Measurements from ENCODE around the gene MEF2B.
"Not testable (repeated sequence)": the region's sequence is repeated elsewhere in the genome, so short reads cannot be mapped to it uniquely, and the experiment has no call there.

MEF2B gene

DNA sequence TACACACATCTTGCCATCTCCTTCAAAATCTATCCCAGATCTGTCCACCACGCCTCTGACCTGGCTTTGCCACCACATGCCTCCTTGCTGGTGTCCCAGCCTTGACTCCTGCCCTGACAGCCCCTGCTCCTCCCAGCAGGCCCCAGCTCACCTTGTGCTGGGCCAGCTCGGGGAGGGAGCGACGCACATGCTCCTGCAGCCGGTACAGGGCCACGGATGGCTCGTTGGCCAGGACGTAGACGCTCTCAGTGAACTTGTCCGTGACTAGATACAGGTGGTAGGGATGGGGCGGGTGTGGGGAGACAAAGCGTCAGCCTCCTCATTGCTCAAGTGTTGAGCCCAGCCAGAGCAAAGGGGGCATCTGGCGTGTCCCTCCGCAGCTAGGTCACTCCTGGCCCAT, 16.7 kb upstream of the MEF2B start:
- ChIA-PET CTCF (interaction anchor here (1.2 kb wide), 1 partner anchor 12 kb away, joined by 5 read pairs; no protein-coding TSS in a partner anchor), POLR2A (ENCODE audit: low non-redundant PET) (no interaction called here)
- no peak for TF ChIP-seq CTCF (conservative IDR thresholded peaks at IDR 0.05; ENCODE audit: low read depth)
- DNase-seq (ENCODE audit: low spot score): no peak
- H3K27ac ChIP-seq: peak overlapping the region; percentile 32

DNA sequence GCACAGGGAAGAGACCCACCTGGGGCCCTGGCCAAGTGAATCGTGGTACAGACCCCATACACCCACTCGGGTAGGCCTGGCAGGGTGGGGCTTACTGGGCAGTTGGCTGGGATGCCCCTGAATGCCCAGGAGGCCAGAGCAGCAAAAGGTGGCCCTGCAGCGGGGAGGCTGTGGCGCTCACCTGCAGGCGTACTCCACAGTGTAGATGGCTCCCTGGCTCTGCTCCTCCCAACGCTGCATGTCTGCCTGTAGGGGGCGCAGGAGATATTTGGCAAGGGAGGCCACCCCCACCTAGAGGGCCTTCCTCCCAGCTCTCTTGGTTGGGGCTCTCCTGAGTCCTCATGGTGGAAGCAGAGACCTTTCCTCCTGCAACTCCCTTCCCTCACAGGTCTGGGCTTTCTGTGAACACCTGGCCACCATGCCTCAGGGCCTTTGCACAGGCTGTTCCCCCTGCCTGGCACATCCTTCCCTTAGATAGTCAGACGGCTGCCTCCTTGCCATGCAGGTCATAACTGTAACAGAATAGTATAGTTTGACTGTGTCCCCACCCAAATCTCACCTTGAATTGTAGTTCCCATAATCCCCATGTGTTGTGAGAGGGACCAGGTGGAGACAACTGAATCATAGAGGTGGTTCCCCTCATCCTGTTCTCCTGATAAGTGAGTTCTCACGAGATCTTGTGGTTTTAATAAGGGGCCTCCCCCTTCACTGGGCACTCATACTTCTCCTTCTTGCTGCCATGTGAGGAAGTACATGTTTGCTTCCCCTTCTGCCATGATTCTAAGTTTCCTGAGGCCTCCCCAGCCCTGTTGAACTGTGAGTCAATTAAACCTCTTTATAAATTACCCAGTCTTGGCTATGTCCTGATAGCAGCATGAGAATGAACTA, 16.0 kb upstream of the MEF2B start:
- TF ChIP-seq CTCF (conservative IDR thresholded peaks at IDR 0.05; ENCODE audit: low read depth): peak; percentile 75
- POLR2A ChIA-PET (ENCODE audit: low non-redundant PET): no interaction called here
- H3K27ac ChIP-seq: peak overlapping the region; percentile 32
- no peak for DNase-seq (ENCODE audit: low spot score)
- CTCF ChIA-PET: interaction anchor here (0.6 to 1.0 kb wide), 2 partner anchors 9 to 11 kb away, joined by 3 to 6 read pairs; no protein-coding TSS in a partner anchor

DNA sequence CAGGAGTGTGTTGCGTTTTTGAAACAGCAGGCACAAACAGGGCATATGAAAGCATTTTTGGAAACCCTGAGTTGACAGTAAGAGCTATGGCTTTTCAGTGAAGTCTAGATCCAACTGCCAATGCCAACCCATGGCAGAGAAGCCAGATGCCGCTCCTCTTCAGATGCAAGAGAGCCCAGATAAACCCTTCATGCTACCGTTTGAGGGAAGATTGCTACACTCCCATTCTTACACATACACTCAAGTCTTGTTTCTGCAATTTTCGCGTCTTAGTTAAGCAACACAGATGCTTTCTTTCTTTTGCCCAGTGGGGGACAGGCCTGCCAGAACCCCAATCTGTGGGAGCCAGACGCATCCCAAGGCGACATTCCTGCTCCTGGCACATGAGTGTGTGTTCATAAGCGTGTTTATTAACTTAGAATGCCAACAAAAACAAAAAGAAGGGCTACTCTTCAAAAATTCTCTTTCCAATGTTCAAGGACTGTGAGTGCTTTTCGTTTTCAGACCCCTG, 11.5 kb upstream of the MEF2B start:
- no peak for DNase-seq (ENCODE audit: low spot score)
- TF ChIP-seq CTCF (conservative IDR thresholded peaks at IDR 0.05; ENCODE audit: low read depth): no peak
- POLR2A ChIA-PET (ENCODE audit: low non-redundant PET): no interaction called here
- CTCF ChIA-PET: no interaction called here
- no peak overlapping the region for H3K27ac ChIP-seq

DNA sequence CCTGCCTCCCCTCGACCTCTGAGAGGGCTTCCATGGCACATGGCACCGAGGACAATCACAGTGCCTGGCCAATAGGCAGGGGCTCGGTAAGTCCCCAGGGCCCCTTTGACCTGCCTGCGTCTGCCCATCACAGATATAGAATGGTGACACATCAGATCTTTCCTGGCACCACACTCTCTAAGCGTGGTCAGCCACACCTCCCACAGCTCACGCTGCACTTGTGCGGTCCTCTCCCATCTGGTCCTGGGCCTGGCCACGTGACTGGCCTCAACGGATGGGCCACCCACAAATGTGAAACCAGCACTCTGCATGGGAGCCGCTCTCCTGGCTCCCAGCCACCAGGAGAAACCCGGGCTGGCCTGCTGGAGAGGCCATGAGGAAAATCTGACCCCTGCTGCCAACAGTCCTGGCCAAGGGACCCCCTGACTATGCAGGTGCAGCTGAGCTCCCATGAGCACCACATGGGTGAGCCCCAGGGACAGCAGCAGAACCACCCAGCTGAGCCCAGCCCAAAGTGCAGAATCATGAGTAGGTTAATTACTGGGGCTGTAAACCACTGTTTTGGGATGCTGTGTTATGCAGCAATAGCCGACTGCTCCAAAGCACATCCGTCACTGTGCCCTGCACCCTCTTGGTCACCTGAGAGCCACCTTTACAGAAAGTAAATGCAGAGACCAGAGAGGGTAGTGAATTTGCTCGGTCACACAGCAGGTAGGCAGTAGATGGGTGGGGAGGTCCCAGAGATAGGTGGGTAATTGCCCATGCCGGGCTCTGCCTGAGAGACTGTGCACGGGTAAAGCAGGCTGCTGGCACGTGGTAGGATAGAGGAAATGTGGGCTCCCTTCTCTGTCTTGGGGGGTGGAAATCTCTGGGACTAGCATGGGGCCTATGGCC, 9.7 kb upstream of the MEF2B start:
- ChIA-PET CTCF (no interaction called here), POLR2A (ENCODE audit: low non-redundant PET) (no interaction called here)
- H3K27ac ChIP-seq: peak overlapping the region; percentile 15
- no peak for TF ChIP-seq CTCF (conservative IDR thresholded peaks at IDR 0.05; ENCODE audit: low read depth)
- no peak for DNase-seq (ENCODE audit: low spot score)

GRCh38 chr19:19176950-19177349, 6.9 kb upstream of the MEF2B start:
- CTCF ChIA-PET: interaction anchor here (3.0 kb wide), 1 partner anchor 30 kb away, joined by 13 read pairs; no protein-coding TSS in a partner anchor
- no peak for TF ChIP-seq CTCF (conservative IDR thresholded peaks at IDR 0.05; ENCODE audit: low read depth)
- POLR2A ChIA-PET (ENCODE audit: low non-redundant PET): no interaction called here
- no peak for DNase-seq (ENCODE audit: low spot score)
- no peak overlapping the region for H3K27ac ChIP-seq

DNA sequence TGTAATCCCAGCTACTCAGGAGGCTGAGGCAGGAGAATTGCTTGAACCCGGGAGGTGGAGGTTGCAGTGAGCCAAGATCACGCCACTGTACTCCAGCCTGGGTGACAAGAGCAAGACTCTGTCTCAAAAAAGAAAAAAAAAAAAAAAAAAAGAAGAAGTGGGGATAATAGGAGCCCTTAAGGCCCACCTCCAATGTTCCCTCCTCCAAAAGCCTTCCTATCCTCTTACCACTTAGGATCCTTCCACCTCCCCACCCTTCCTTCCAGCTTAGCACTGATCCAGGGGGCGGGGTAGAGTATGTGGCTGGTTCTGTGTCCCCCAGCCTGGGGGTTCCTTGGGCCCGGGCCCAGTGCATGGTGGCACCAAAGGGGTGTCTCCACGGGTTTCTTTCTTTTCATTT, 3.2 kb upstream of the MEF2B start:
- POLR2A ChIA-PET (ENCODE audit: low non-redundant PET); H3K27ac ChIP-seq; DNase-seq (ENCODE audit: low spot score): not testable (repeated sequence)
- CTCF ChIA-PET: interaction anchor here (0.7 kb wide), 1 partner anchor 107 kb away, joined by 3 read pairs; no protein-coding TSS in a partner anchor

Measured in RWPE1 (cell line).